Fibroblast of skin of right biceps (primary cell): ENCODE results near the gene AATK.
"Not testable (repeated sequence)": the region's sequence is repeated elsewhere in the genome, so short reads cannot be mapped to it uniquely, and the experiment has no call there.

Experiments
- DNase-seq: peaks from one replicate; pipeline ENCODE4 v3.0.0-alpha.2; 2013

AATK gene

DNA sequence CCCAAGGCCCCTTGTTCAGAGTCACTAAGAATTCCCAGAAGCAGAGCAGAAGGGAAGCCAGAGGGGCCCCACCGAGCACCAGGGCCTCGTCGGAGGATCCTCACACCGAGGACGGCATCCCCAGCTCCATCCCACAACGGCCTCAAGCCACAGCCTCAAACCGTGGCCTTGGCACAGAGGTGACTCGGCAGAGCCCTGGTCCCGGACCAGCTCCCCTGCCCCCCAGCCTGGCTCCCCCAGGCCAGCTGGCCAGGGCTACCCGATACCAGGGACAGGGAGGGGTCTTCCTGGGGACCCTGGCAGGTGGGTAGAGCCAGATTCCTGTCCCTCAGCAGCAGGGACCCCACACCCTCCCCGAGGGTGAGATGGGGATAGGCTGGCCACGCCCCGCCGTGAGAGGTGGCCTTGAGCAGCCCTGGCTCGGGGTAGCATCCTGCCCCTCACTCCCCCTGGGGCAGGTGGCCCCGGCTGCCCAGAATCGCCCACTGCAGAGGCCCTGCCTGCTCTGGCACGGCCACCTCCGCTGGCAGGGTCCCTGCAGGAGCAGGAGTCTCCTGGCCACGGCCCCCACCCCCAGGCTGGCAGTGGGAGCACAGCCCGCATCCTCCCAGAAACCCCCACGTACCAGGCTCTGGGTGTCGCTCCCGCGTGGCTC is 6.3 kb downstream of the AATK start:
- no peak for DNase-seq

DNA sequence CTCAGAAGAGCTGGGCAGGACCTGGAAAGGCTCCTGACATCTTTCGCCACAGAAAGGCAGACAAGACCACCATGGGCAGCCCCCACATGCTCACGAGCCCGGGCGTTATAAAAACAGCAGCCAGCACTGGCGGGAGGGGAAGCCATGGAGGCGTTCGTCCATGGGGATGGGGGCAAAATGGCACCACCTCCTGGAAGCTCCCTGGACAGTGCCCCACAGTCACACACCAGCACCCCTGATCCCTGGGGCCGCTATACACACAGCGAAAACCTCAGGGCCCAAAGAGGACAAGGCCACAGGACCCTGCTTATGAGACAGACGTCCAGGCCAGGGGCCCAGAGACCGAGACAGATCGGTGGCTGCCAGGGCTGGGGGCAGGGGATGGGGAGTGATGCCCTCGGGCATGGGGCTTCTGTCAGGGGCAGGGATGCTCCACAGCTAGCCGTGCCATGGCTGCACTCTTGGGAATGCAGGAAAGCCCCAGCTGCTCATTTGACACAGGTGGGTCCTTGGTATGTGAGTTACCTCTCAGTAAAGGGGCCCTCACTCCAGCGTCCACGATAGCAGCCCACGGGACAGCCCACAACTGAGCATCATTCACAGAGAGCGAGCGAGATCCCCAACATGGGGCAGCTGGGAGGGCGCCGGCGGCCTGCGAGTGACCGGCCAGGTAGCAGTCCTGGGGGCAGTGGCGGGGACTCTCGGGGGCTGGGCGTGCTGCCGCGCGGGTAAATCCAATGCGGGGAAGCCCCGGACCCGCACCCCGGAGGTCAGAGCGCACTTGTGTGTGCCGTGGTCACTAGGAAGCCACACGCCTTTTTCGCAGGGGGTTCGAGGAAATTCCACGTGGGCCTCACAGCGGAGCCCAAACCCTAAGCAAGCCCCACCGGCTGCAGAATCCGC is 7.1 kb downstream of the AATK start:
- no peak for DNase-seq

DNA sequence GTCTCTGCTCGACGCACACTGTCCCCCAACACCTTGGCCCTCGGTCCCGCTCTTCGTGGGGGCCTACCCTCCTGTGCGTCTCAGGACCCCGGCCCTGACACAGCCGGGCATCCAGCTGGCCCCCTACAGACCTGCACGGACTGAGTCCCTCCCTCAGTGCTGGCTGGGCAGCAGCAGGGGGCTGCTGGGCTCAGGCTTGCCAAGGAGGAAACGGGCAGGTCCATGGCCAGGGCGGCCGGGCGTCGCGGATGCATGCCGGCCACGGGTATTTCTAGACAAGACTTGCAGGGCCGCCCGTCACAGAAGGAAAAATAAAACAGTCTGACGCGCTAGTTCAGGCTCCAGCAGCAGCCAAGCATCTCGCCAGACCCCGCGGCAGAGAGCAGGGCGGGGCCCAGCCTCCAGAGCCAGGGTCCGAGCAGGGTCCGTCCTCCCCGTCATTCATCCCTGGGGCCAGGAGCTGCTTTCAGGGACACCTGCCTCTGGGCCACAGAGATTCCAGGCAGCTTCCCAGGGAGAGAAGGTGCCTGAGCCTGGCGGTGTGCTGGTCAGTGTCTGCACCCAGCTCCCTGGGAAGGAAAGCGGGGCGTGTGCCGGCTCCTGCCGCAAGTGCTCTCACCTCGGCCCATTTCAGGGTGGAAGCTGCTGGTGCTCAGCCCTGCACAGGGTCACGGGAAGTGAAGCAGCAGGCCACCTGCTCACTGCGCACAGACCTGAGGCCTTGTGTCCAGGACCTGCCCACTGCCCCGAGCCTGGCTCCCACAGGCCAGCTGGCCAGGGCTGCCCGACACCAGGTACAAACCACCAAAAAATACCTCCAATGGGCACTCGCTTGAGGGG is 8.0 kb downstream of the AATK start:
- DNase-seq, result no peak

DNA sequence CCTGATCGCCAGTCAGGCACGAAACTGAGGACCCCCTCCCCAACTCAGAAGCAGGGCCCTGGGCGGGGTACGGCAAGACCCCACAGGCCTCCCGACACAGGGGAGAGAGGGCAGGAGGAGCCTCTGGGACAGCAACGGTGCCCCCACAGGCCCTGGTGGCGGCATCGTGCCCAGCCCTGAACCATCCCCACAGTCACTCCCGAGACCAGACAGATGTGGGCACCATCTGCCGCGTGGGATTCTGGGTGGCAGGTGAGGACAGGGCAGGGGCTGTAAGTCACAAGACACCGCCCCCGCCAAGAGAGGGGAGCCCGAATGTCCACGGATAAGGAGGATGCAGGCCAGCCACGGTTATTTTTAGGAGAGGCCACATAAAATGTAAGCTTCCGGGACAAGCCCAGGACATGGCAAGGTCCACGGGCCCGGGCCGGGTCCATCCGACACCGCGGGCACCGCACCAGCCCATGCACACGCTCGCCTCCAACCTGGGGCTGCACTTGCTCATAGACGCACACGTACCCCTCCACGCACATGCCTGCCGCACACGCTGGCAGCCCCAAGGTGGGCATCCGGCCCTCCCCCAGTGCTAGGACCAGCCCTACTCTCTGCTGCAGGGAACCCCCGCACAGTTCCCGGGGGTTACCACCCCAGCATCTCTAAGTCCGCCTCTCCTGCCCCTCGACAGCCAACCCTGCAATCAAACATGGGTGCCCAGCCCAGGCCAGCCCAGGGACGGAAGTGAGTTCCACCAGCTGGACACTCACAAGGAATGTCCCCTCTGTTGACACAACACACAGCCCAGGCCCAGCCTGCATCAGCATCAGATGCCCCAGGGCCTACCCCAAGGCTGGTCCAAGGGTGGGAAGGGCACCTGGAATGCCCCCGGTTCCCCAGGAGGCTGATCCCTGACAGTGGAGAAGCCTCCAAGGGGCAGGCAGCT is 8.9 kb downstream of the AATK start:
- no peak for DNase-seq

DNA sequence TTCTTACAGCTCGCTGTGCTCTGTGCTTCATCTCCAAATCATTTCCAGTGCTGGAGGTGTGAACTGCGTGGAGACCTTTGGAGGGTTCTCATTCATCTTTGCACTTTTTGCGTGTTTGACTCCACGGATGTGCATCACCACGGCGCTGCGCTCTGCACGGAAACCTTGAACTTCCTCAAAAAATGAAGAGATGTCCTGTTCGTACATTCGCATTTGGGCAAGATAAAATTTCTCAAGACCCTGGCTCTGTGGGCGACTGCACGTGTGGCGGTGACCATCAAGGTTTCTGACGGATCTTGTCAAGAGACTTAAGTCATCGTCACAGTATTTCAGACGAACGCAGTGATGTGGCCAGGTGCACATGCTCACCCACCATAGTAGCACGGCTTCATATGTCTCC is 11.1 kb downstream of the AATK start:
- no peak for DNase-seq

DNA sequence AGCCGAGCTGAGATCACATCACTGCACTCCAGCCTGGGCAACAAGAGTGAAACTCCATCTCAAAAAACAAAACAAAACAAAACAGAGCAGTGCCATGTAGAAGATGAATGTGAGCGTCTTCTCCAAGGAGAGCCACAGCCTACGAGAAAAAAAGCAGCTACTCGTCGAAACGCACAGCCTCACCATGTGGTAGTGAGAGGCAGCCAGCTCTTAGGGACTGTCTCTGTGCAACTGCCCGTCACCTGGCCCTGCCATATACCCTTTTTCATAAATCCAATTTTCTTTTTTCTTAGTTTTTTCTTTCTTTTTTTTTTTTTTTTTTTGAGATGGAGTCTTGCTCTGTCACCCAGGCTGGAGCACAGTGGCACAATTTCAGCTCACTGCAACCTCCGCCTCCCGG is 12.0 kb downstream of the AATK start:
- not testable (repeated sequence) for DNase-seq

DNA sequence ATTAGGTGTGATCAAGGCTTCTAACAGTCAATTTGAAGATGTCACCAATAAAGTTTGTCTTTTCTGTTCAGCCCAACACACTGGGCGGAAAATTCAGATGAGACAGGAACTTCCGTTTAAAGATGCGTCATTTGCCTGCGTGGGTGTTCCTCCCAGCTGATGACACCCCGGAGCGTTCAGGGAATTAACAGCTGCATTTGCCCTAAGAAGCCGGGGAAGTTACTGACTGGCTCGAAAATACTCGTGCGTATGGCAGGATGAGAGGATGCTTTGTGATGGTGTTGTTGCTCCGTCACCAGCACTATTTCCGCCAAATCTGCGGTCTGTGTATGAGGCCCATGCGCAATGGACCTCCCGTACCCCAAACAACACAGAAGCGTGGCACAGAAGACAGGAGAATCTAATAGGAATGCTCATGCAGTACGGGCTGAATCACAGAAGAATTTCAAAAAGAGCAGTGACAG is 12.6 kb downstream of the AATK start:
- peak; percentile 42 for DNase-seq

DNA sequence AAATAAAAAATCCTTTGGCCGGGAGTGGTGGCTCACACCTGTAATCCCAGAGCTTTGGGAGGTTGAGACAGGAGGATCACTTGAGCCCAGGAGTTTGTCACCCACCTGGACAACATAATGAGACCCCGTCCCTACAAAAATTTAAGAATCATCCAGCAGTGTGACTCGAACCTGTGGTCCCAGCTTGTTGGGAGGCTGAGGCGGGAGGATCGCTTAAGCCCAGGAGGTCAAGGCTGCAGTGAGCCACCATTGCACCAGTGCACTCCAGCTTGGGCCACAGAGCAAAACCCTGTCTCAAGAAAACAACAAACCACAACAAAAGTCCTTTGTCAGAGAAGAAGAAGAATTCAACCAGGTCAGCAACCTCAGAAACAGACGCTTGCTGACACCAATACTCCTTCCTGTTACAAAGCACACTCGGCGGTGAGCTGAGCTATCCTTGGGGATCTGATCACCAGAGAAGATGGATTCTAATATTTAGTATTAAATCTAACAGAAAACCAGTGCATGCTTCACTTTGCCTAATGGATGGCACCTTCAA is 13.7 kb downstream of the AATK start:
- no peak for DNase-seq

DNA sequence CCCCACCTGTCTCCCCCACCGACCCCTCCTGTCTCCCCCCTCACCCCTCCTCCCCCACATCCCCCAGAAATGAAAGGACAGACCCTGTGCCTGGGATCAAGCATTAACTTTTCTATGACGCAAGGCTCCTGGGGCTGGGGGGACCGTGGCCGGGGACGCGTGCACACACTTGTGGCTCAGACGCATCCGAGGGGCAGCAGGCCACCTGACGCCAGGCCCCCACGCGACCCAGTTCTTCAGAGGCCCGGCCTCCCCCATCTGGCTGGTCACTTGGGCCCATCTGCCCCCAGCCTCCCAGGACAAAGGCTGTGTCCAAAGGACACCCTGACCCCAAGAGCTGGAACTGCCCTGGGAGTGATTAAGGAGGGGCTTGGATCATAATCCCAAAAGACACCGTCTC is 14.7 kb downstream of the AATK start:
- no peak for DNase-seq

DNA sequence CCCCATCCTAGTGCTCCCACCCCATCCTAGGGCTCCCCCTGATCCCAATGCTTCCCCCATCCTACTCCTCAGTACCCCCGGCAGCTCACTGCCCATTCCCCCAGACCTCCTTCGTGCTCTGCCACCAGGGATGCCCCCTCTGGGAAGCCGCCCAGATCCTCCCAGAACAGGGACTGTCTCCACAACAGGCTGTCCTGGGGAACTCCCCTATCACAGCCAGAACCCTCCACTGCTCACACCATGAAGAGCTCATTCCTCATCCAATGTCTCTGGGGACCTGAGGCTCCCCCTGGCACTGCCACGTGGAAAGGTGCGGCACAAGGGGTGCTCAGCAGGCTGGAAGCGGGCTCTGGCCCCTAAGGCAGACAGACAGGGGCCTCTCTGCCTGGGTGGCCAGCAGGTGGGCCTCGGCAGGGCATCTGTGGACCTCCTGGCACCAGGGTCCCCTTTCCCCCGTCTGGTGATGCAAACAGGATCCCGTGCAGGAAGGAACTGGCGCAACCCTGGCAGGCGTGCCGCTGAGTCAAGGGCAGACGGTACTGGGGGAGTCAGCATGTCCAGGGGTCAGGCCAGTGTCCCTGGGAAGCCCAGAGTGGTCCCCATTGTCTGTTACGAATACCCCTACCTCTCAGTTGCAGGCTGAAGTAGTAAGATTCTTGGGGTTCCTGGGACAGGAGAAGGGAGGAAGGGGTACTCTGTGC is 15.5 kb downstream of the AATK start:
- no peak for DNase-seq

DNA sequence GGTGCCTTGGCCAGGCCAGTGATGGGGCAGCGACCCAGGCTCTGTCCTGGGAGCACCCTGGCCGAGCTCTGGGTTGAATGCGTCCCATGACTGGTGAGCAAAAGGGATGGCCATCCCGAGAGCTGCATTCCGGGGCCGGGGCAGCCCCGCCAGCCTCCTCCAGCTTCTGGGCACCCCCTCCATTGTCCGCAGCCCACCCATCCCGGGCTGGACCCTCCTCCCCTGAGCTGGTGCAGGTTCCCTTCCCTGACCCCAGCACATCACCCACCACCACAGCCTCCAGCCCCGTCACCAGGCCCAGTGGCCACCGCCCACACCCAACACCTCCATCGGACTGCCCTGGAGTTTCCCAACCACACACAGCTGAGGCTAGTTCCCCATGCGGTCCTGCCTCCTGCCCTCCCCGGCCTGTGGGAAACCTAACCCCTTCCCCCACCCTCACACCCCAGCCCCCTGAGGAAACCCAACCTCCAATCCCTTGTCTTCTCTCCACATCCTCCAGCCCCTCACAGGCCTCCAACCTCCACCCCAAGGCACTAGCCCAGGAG is 17.0 kb downstream of the AATK start:
- DNase-seq, result no peak

DNA sequence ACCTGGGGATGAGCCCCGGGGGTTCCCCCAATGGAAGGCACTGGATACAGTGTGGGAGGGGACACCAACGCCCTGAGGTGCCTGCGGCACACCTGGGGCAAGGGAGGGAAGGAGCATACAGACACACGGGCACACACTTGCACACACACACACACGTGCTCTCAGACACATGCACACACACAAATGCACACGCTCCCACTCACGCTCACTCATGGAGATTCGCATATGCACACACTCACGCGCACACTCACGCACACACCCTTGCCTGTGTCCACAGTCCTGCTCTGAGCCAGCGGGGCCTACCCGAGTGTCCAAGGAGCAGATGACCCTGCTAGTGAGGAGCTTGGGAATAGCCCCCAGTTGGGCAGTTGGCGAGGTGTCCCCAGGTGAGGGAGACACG is 17.4 kb downstream of the AATK start:
- no peak for DNase-seq

DNA sequence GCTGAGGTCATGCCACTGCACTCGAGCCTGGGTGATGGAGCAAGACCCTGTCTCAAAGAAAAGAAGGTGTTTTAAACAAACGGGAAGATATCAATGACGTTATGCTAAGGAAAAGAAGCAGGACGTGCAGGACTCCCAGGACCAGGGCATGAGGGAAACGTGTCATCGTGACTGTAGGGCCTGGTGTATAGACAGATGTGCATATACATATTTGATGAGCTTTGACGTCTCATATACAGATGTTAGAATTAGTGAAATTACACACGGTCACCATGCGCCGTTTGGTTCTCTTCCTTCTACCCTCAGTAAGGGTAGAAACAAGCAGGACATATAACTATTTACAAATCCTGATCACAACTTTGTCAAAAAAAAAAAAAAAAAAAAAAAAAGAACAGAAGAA is 18.3 kb downstream of the AATK start:
- no peak for DNase-seq

DNA sequence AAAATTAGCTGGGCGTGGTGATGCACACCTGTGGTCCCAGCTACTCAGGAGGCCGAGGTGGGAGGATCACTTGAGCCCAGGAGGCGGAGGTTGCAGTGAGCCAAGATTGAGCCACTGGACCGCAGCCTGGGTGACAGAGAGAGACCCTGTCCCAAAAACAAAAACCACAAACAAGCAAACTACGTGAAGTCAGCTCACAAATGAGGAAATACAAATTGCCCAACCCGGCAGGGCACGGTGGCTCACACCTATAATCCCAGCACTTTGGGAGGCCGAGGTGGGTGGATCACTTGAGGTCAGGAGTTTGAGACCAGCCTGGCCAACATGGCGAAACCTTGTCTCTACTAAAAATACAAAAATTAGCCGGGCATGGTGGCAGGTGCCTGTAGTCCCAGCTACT is 19.8 kb downstream of the AATK start:
- not testable (repeated sequence) for DNase-seq

DNA sequence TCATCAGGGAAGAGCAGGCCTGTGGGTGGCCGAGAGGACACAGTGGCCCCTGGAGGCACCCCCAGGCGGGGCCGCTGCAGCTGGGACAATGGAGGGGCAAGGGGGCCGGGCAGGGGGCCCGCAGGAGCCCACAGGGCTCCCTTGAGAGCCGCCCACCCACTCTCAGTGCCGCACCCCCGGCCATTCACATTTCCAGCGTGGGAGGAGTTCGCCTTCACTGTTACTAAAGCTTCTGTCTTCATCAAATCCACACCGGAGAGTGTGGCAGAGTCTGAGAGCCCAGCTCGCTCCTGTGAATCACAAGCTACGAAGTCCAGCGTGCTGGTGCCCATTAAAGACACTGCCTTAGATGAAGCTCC is 21.6 kb downstream of the AATK start:
- DNase-seq, result no peak

DNA sequence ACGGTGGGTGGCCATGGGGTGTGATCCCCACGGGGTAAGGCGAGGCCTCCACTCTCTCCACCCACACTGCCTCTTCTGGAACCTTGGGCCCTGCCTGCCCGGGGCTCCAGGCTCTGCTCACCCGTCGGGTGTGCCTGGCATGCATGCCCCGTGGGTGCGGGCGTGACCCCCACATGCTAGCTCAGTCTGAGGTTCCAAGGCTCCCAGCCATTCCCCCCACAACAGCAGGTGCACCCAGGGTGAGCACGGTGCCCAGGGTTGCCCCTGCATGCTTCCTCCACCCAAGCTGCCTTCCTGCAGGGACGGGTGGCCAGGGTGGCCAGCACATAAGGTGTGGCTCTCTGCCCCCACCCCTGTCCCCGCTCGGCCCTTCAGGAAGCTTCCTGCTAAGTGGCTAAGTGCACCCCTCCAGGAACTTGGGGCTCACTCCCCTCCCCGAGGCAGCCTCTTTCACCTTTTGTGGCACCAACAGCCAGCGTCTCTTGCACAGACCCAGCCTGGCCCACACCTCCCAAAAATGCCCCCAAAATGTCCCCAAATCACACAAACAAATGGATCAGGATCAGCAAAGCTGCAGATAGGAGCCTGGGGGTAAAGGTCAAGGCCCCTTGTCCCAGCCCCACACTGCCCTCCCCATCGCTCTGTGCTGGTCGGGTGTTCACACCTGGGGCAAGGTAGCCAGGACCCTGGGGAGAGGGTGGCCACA is 22.2 kb downstream of the AATK start:
- no peak for DNase-seq

DNA sequence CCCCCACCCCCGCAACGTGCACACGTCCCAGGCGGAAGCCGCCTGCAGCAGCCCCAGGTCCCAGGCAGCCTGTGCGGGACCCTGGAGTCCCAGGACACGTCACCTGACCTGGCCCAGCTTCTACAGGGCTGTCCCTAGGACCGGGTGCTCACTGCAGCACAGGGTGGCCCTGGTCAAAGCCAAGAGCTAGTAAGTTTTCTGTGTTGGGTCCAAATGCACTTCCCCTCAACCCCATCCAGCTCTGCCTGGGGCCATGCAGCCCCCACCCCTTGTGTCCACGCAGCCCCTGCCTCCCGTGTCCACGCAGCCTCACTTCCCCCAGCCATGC is 22.9 kb downstream of the AATK start:
- DNase-seq, result no peak

DNA sequence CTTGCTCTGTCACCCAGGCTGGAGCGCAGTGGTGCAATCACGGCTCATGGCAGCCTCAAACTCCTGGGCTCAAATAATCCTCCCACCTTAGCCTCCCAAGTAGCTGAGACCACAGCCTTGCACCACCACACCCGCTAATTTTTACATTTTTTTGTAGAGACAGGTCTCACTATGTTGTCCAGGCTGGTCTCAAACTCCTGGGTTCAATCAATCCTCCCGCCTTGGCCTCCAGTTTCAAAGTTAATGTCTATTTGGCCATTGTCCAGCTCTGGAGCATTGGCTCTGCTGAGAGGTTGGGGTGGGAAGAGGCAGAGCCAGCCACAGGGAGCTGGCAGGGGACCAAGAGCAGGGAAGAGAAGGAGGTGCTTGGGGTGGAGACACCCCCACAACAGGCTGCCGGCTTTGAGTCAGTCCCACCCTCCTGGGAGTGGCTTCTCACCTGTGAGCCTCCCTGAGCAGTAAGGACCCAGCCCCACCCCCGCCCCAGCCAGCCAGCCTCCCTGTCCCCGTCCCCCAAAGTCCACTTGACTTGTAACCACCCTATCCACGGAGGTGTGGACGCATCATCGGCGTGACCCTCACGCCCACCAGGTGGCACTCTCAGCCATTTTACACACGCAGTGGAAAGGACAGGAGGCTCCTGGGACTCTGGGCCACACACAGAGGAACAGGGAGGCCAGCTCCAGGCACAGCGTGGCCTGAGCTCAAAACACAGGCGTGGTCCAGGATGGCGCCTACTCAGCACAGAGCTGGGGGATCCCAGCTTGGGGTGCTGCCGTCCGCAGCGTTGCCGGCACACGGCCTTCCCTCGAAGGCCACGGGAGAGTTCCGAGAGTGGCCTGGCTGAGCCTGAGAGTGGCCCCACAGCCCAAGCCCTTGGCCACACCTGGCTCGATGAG is 23.5 kb downstream of the AATK start:
- peak; percentile 65 for DNase-seq

DNA sequence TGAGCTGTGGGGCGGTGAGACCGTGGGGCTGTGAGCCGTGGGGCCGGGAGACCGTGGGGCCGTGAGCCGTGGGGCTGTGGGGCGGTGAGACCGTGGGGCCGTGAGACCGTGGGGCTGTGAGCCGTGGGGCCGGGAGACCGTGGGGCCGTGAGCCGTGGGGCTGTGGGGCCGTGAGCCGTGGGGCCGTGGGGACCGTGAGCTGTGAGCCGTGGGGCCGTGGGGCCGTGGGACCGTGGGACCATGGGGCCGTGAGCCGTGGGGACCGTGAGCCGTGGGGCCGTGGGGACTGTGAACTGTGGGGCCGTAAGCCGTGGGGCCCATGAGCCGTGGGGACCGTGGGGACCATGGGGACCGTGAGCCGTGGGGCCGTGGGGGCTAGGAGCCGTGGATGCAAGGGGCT is 25.3 kb downstream of the AATK start:
- DNase-seq, result no peak

DNA sequence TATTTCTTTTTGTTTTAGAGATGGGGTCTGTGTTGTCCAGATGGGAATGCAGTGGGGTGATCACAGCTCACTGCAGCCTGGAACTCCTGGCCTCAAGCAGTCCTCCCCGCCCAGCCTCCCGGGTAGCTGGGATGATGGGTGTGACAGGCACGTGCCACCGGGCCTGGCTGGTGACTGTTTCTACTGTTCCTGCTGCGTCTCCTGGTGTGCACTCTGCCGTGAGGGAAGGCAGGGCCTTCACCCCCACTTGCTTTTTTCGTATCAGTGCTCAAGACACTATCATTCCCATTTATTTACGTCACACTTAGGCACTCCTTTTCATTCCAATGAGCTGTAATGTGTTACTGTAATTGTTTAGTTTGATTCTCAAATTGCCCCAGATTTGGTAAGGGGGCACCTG is 26.0 kb downstream of the AATK start:
- DNase-seq, result no peak
